22Rv1 (cell line): ENCODE results near the gene C5.

Source experiments
- H3K27ac ChIP-seq: fragments of 450-650 bp; 2 replicates; pipeline ENCODE4 v1.5.1; 2017
- ZFX ChIP-seq: fragments of 450-650 bp; IDR thresholded peaks from 2 replicates; pipeline ENCODE4 v1.6.1; 2017; ENCODE audit warnings: antibody characterized with exemption, borderline replicate concordance
- TF ChIP-seq, protein P1 (sequence below): fragments of 450-650 bp; IDR thresholded peaks from 2 replicates; pipeline ENCODE4 v1.5.1; 2017; ENCODE audit warnings: mild to moderate bottlenecking

Gene C5

DNA sequence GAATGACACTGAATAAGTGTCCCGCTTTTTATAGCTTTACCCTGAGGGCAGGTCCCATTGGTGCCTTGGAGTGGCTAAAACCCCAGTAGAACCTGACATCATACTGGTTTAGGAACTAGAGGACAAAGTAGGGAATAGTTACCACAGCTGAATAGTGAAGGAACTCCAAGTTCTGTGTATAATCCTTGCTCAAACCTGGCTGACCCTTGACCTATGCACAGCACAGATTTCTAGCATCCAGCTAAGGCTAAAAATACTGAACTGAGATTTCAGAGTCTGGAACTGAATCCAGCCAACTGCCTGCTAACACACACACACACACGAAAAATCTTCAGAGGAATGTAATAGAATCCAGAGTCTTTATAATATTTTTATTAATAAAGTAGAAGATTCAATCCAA, 50.8 kb downstream of the C5 start:
- no peak overlapping the region for H3K27ac ChIP-seq
- TF ChIP-seq, protein P1, sequence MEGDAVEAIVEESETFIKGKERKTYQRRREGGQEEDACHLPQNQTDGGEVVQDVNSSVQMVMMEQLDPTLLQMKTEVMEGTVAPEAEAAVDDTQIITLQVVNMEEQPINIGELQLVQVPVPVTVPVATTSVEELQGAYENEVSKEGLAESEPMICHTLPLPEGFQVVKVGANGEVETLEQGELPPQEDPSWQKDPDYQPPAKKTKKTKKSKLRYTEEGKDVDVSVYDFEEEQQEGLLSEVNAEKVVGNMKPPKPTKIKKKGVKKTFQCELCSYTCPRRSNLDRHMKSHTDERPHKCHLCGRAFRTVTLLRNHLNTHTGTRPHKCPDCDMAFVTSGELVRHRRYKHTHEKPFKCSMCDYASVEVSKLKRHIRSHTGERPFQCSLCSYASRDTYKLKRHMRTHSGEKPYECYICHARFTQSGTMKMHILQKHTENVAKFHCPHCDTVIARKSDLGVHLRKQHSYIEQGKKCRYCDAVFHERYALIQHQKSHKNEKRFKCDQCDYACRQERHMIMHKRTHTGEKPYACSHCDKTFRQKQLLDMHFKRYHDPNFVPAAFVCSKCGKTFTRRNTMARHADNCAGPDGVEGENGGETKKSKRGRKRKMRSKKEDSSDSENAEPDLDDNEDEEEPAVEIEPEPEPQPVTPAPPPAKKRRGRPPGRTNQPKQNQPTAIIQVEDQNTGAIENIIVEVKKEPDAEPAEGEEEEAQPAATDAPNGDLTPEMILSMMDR = no peak
- no peak for TF ChIP-seq ZFX

DNA sequence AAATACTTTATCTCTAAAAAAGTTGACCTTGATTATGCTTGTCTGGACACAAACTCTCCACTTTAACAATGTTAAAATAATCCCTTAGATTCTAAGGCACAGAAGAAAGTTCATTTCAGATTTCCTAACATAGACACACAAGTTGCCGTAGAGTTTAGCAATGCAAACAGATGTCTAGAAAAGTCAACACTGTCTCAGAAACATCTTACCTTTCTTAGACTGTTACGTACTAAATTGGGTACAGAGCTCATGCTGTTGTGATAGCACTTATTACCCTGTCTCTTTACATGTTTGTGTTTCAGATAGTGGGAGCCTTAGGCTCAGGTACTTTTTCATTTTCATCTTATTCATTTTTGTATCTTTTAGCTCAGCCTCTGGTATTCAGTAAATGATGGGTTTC, 52.0 kb downstream of the C5 start:
- no peak overlapping the region for H3K27ac ChIP-seq
- no peak for TF ChIP-seq ZFX
- TF ChIP-seq, protein P1 = no peak

DNA sequence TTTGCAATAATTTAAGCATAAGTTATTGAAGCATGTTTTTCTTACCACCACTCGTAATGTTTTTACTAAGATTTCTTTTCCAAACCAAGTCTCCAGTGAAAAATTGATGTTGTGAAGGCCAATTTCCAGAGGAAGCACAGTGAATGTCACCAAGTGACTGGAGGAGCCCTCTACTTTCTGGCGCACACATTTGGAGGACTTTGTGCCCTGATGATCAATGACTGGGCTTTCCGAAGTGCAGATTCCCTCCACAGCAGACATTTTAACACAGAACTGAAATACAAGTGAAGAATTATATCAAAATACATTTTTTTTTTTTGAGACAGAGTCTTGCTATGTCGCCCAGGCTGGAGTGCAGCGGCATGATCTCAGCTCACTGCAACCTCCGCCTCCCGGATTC, 52.6 kb downstream of the C5 start:
- H3K27ac ChIP-seq = no peak overlapping the region
- TF ChIP-seq, protein P1 = no peak
- no peak for TF ChIP-seq ZFX

DNA sequence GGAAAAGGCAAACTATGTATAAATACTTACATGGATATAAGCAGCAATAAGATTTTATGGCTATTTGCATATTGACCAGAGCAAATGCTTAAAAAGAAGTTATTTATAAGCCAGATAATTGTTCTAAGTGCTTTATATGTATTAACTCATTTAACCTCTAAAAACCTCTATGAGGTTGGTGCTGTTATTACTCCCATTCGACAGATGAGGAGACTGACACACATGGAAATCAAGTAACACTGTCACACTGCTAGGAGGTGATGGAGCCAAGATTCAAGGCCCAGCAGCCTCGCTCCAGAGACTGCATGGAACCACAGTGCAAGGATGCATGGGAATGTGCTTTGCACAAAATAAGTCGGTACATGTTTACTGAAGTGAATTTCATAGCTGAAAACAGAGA, 53.7 kb downstream of the C5 start:
- H3K27ac ChIP-seq = no peak overlapping the region
- TF ChIP-seq, protein P1 = no peak
- no peak for TF ChIP-seq ZFX

DNA sequence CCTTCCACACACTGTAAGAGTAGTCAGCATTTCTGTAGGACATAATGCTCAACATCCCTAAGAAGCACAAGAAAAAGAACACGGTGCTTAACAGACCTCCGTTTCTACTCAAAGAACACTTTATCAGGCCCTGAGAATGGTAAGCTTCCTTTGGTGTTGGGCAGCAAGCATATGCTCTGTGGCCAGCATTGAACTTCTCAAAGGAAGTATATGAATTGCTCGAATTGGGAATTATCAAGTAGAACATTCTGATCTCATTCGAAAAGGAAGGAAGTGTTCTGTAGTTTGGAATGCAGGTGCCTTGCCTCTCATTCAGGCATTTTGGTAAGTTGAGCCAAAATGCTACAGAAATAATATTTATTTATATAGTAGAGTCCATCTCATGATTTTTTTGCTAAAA, 61.0 kb downstream of the C5 start:
- H3K27ac ChIP-seq = no peak overlapping the region
- TF ChIP-seq ZFX = no peak
- TF ChIP-seq, protein P1 = no peak

DNA sequence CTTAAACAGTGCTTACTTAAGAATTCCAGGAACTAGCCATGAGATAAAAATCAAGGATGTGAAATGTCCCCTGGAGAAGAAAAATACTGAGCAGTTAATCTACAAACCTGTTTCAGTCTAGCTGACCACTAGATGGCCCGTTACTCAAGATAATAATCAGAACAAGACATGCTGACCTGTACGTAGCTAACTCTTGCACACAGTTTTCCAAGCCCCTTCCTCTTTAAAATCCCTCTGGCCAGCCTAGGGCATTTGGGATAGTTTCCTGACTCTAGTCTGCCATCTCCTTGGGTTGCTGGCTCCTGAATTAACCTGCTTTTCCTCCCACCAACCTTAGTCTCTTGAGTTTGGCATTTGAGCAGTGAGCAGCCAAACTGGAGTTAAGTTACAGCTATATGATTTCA, 64.3 kb downstream of the C5 start:
- no peak overlapping the region for H3K27ac ChIP-seq
- TF ChIP-seq, protein P1 = peak; percentile 78
- no peak for TF ChIP-seq ZFX

DNA sequence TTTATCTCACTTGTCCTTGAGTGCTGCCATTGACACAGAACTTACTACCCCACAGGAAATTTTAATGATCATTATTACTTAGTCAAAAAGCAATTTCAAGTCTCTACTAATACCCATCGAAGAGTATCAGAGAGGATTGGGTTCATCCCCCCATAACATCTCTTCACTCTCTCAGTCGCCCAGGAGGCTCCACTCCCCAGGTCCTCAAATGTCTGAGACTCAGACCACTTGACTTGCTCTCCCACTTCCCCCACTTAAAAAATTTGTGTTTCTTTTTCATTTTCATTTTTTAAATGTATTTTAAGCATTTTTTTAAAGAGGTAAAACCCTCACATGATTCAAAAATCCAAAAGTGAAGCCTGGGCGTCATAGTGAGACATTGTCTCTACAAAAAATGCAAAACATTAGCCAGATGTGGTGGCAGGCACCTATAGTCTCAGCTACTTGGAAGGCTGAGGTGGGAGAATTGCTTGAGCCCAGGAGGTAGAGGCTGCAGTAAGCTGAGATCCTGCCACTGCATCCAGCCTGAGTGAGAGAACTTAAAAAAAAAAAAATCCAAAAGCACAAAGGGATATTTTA, 66.7 kb downstream of the C5 start:
- no peak overlapping the region for H3K27ac ChIP-seq
- no peak for TF ChIP-seq ZFX
- TF ChIP-seq, protein P1 = no peak
